ENCODE measurements around the gene TMEM92.

Gene TMEM92

DNA sequence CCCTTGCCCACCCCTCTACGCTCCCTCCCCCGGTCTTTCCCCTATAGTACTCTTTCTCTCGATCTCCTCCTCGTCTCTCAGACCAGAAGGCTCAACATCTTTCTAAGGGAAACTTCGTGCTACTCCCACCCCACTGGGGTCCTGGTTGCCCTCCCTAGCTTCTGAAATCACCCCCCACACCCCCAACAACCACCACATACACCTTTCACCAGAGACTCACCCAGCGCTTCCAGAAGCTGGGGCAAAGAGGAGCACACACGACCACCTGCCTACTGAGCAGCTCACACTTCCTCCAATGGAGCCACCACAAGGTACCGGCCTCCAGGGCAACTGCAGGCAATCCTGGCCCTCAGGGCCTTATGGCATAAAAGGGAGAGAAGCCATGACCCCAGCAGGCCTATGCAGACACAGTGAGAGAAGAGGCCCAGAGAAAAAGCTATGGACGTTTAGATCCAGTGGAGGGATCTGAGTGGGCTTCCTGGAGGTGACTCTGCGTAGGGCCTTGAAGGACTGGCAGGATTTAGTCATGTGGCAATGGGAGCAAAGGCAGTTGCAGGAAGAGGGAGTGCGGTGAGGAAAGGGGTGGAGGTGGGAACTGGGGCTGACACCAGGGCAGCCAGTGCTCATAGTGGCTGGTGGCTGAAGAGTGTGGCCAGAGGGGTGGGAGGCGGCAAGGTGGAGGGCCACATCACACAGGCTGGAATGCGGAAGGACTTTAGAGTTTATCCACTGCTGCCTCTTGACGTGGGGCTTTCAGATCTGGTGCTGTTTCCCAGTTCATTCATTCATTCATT lies 12.1 kb upstream of the TMEM92 start:
- no peak overlapping the region for H3K9ac ChIP-seq (ENCODE audit: low read depth, low read length, poor library complexity)
- H3K18ac ChIP-seq (ENCODE audit: low read length), result peak overlapping the region; percentile 19
- no peak overlapping the region for H3K4ac ChIP-seq (ENCODE audit: low read length)
- H2BK15ac ChIP-seq (ENCODE audit: low read length), result peak overlapping the region; percentile 82
- H3K36me3 ChIP-seq (replicated peaks in 1 of 2; ENCODE audit: control insufficient read depth in 2 of 2, insufficient read depth in 2 of 2, low read length in 2 of 2), result no peaks in the 10 kb centered on the region
- H3K4me1 ChIP-seq (ENCODE audit: control insufficient read depth in 2 of 2, insufficient read depth in 1 of 2, low read depth in 1 of 2, low read length in 2 of 2), result peaks cover 6 to 33% of the 10 kb centered on the region in 2 donors
- no peak overlapping the region for H3K23ac ChIP-seq (ENCODE audit: low read depth, low read length, poor library complexity)
- no peak overlapping the region for H4K8ac ChIP-seq (ENCODE audit: low read depth, low read length)
- WGBS, 2 donors (ENCODE audit: extremely low coverage in 2 of 2, insufficient read length in 2 of 2, insufficient replicate concordance in 1 of 2), result no CpG with 5 or more reads among the region's 14 CpGs
- no peak overlapping the region for H3K4me2 ChIP-seq (ENCODE audit: insufficient read depth, low read length, poor library complexity, severe bottlenecking)
- DNase-seq (ENCODE audit: low spot score), result no peak
- H2BK12ac ChIP-seq (ENCODE audit: low read length), result peak overlapping the region; percentile 99
- no peak overlapping the region for H2AFZ ChIP-seq (ENCODE audit: low read length)
- H3K27me3 ChIP-seq (ENCODE audit: control insufficient read depth in 3 of 3, insufficient read depth in 3 of 3, low read depth in 1 of 3, low read length in 3 of 3), result peaks cover 0 to 60% (median 0%) of the 10 kb centered on the region in 3 experiments
- no peaks in the 10 kb centered on the region for H3K79me1 ChIP-seq (ENCODE audit: low read depth, low read length)
- H4K91ac ChIP-seq (ENCODE audit: low read depth, low read length, poor library complexity), result no peak overlapping the region
- no peak overlapping the region for H3K27ac ChIP-seq (replicated peaks; ENCODE audit: low read length)
- no peak overlapping the region for H3K4me3 ChIP-seq (ENCODE audit: low read length in 2 of 2)
- H2BK120ac ChIP-seq (ENCODE audit: low read depth, low read length), result no peak overlapping the region
- H3K14ac ChIP-seq (ENCODE audit: low read length), result no peak overlapping the region
- H2BK5ac ChIP-seq (ENCODE audit: low read length), result peak overlapping the region; percentile 32
- no peaks in the 10 kb centered on the region for H3K9me3 ChIP-seq (replicated peaks in 1 of 2; ENCODE audit: control insufficient read depth in 2 of 2, insufficient read depth in 1 of 2, low read depth in 1 of 2, low read length in 2 of 2)
- peak overlapping the region; percentile 94 for H2AK5ac ChIP-seq (ENCODE audit: low read depth, low read length)

DNA sequence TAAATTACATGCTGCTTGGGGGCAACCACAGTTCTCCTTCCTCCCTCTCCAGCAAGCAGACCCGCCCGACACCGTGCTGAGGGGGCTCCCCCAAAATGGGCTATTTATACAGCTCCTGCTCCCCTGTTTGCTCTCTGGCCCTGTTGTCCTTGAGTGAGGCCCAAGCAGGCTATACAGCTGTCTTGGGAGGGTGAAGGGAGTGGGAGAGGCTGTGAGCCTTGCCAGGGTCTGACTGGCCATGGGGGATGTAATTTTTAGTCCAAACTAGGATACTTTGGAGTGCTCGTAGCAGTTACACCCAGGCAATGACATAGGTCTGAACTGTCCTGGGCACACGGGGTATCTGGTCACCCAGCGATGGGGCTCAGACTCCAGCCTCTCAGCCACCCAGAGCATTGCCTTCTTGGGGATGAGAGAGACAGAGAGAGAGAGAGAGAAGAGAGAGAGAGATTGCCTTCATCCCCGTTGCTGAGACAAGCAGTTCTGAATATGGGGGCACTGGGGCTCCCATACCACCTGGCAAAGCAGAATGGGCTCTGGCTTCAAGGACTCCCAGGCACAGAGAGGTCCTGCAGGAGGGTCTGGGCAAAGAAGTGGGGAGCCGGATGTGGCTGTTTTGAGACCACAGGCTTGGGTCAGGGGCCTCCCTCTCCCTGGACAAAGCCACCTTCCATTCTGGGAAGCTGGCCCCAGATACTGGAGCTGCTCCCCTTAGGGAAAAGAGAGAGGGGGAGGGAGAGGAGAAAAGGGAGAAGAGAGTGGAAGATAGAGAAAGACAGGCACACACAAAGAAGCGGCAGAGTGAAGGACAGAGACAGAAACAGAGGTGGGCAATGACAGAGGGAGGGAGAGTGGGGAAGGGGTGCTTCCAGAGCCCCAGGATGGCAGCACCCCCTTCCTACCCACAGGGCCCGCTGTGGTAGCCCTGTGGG lies 10.7 kb upstream of the TMEM92 start:
- Histone ChIP-seq H2BK15ac (ENCODE audit: low read length) (peak overlapping the region; percentile 86), H3K9me3 (replicated peaks in 1 of 2; ENCODE audit: control insufficient read depth in 2 of 2, insufficient read depth in 1 of 2, low read depth in 1 of 2, low read length in 2 of 2) (no peaks in the 10 kb centered on the region), H2AFZ (ENCODE audit: low read length) (peak overlapping the region; percentile 7), H3K9ac (ENCODE audit: low read depth, low read length, poor library complexity) (peak overlapping the region; percentile 24), H4K91ac (ENCODE audit: low read depth, low read length, poor library complexity) (peak overlapping the region; percentile 23), H2BK120ac (ENCODE audit: low read depth, low read length) (no peak overlapping the region), H3K18ac (ENCODE audit: low read length) (peak overlapping the region; percentile 98), H3K4ac (ENCODE audit: low read length) (peak overlapping the region; percentile 81), H3K27me3 (ENCODE audit: control insufficient read depth in 3 of 3, insufficient read depth in 3 of 3, low read depth in 1 of 3, low read length in 3 of 3) (peaks cover 0 to 61% (median 0%) of the 10 kb centered on the region in 3 experiments), H2AK5ac (ENCODE audit: low read depth, low read length) (peak overlapping the region; percentile 95), H3K4me1 (ENCODE audit: control insufficient read depth in 2 of 2, insufficient read depth in 1 of 2, low read depth in 1 of 2, low read length in 2 of 2) (peaks cover 11 to 38% of the 10 kb centered on the region in 2 donors), H3K4me3 (ENCODE audit: low read length in 2 of 2) (no peak overlapping the region), H3K27ac (replicated peaks; ENCODE audit: low read length) (no peak overlapping the region), H3K4me2 (ENCODE audit: insufficient read depth, low read length, poor library complexity, severe bottlenecking) (peak overlapping the region; percentile 29), H2BK12ac (ENCODE audit: low read length) (peak overlapping the region; percentile 64), H3K23ac (ENCODE audit: low read depth, low read length, poor library complexity) (no peak overlapping the region), H3K14ac (ENCODE audit: low read length) (peak overlapping the region; percentile 86), H3K36me3 (replicated peaks in 1 of 2; ENCODE audit: control insufficient read depth in 2 of 2, insufficient read depth in 2 of 2, low read length in 2 of 2) (no peaks in the 10 kb centered on the region), H3K79me1 (ENCODE audit: low read depth, low read length) (no peaks in the 10 kb centered on the region), H4K8ac (ENCODE audit: low read depth, low read length) (no peak overlapping the region), H2BK5ac (ENCODE audit: low read length) (peak overlapping the region; percentile 50)
- WGBS, 2 donors (ENCODE audit: extremely low coverage in 2 of 2, insufficient read length in 2 of 2, insufficient replicate concordance in 1 of 2), result no CpG with 5 or more reads among the region's 10 CpGs
- no peak for DNase-seq (ENCODE audit: low spot score)

DNA sequence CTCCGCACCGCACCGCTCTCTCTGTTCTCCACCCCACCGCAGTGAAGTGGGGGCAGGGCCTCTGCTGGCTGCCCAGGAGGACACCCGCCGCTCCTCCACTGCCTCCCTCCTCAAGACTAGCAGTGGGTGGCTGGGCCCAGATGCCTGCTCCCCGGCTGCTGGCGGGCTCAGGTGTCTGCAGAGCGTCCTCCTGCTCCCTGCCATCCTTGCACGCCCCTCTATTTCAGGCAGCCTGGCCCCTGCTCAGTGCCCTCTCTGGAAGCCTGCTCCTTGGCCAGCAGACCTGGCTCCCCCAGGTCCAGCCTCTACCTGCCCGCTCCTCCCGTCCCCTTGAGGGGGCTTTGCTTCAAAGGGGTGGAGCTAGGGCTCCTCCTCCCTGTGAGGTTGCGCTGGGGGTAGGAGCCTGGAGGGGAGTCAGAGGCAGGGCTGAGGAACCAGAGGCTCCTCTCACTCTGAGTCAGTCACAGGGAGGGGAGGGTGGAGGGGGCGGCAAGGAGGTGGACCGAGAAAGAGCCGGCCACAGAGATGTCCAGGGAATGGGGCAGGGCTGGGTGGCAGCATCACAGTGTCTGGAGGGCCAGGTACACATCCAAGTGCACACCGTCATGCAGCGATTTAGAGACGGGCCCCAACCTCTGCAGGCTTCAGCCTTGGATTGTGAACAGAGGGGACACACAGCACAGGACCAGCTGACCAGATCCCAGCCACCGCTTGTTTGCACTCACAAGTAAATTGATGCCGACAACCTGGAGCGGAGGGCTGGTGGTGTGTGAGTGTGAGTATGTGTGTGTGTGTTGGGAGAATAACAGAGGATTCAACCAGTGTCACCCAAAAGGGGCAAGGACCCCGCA lies 9.8 kb upstream of the TMEM92 start:
- peak overlapping the region; percentile 86 for H2BK15ac ChIP-seq (ENCODE audit: low read length)
- peaks cover 0 to 62% (median 0%) of the 10 kb centered on the region in 3 experiments for H3K27me3 ChIP-seq (ENCODE audit: control insufficient read depth in 3 of 3, insufficient read depth in 3 of 3, low read depth in 1 of 3, low read length in 3 of 3)
- no peak overlapping the region for H3K4me3 ChIP-seq (ENCODE audit: low read length in 2 of 2)
- H4K8ac ChIP-seq (ENCODE audit: low read depth, low read length), result no peak overlapping the region
- peak overlapping the region; percentile 45 for H3K23ac ChIP-seq (ENCODE audit: low read depth, low read length, poor library complexity)
- no CpG with 5 or more reads among the region's 23 CpGs for WGBS, 2 donors (ENCODE audit: extremely low coverage in 2 of 2, insufficient read length in 2 of 2, insufficient replicate concordance in 1 of 2)
- H3K9me3 ChIP-seq (replicated peaks in 1 of 2; ENCODE audit: control insufficient read depth in 2 of 2, insufficient read depth in 1 of 2, low read depth in 1 of 2, low read length in 2 of 2), result no peaks in the 10 kb centered on the region
- peak overlapping the region; percentile 47 for H3K4ac ChIP-seq (ENCODE audit: low read length)
- no peak overlapping the region for H4K91ac ChIP-seq (ENCODE audit: low read depth, low read length, poor library complexity)
- peak overlapping the region; percentile 98 for H3K18ac ChIP-seq (ENCODE audit: low read length)
- DNase-seq (ENCODE audit: low spot score), result no peak
- no peaks in the 10 kb centered on the region for H3K79me1 ChIP-seq (ENCODE audit: low read depth, low read length)
- peak overlapping the region; percentile 86 for H3K14ac ChIP-seq (ENCODE audit: low read length)
- H2BK120ac ChIP-seq (ENCODE audit: low read depth, low read length), result no peak overlapping the region
- H3K9ac ChIP-seq (ENCODE audit: low read depth, low read length, poor library complexity), result peak overlapping the region; percentile 24
- peak overlapping the region; percentile 30 for H2BK5ac ChIP-seq (ENCODE audit: low read length)
- peak overlapping the region; percentile 64 for H2BK12ac ChIP-seq (ENCODE audit: low read length)
- H3K27ac ChIP-seq (replicated peaks; ENCODE audit: low read length), result no peak overlapping the region
- peak overlapping the region; percentile 95 for H2AK5ac ChIP-seq (ENCODE audit: low read depth, low read length)
- peak overlapping the region; percentile 7 for H2AFZ ChIP-seq (ENCODE audit: low read length)
- peak overlapping the region; percentile 29 for H3K4me2 ChIP-seq (ENCODE audit: insufficient read depth, low read length, poor library complexity, severe bottlenecking)
- peaks cover 17 to 40% of the 10 kb centered on the region in 2 donors for H3K4me1 ChIP-seq (ENCODE audit: control insufficient read depth in 2 of 2, insufficient read depth in 1 of 2, low read depth in 1 of 2, low read length in 2 of 2)
- H3K36me3 ChIP-seq (replicated peaks in 1 of 2; ENCODE audit: control insufficient read depth in 2 of 2, insufficient read depth in 2 of 2, low read length in 2 of 2), result no peaks in the 10 kb centered on the region
